GM12878 (cell line): Measurements from ENCODE around the gene PDIA4. TPM values are rescaled to one million over a fixed set of nuclear protein-coding genes. Genes with fewer than 3 reads are reported as not detected.

Experiments used
- ATAC-seq: fragments of 200-7000 bp; cut with Tn5 transposase; 3 replicates; pipeline ENCODE4 v1.9.1; 2020; ENCODE audit warnings: mild to moderate bottlenecking, moderate library complexity
- BruUV-seq: library from RNA; stranded (reverse); fragments of 400-500 nt; replicated peaks from 2 replicates; lab custom pipeline; 2021; lab: Mats Ljungman, UMichigan
- CTCF ChIA-PET: fragments of 300-600 bp; sonication (Branson Sonifier 250); formaldehyde crosslinking; extraction: SDS; loops from one replicate; lab custom pipeline; 2021; ENCODE audit warnings: inconsistent platforms; lab: Yijun Ruan, JAX
- POLR2A ChIA-PET: fragments of 350-600 bp; formaldehyde crosslinking; extraction: SDS; loops from one replicate; lab custom pipeline; 2021; ENCODE audit warnings: inconsistent platforms; lab: Charles Lee
- RAD21 ChIA-PET: fragments of 300-600 bp; sonication (Branson Sonifier 250); formaldehyde crosslinking; loops from one replicate; lab custom pipeline; 2023; ENCODE audit warnings: antibody characterized with exemption; ENCODE audit not compliant: unreplicated experiment; lab: Charles Lee
- SMC1A ChIA-PET: fragments of 300-600 bp; sonication (Branson Sonifier 250); formaldehyde crosslinking; loops from one replicate; lab custom pipeline; 2023; ENCODE audit not compliant: unreplicated experiment, uncharacterized antibody; lab: Charles Lee
- DNase-seq: peaks from one replicate; pipeline ENCODE4 v3.0.0-alpha.2; 2011; ENCODE audit warnings: low read depth, low spot score
- FAIRE-seq: peaks from 3 replicates; lab custom pipeline; 2011; peaks lifted over from hg19 to GRCh38; lab: Jason Lieb, UNC
- H2AFZ ChIP-seq: 2 replicates; pipeline ENCODE4 v1.6.0; 2011; ENCODE audit warnings: low read depth, low read length, control low read depth; ENCODE audit not compliant: control insufficient read depth
- H3K27ac ChIP-seq: 2 replicates; pipeline ENCODE4 v1.5.1; 2011; ENCODE audit warnings: control low read depth; ENCODE audit not compliant: control insufficient read depth, insufficient read depth
- H3K27me3 ChIP-seq, 2 experiments: replicated peaks in 1 of 2; 2 replicates each; pipeline versions ENCODE4 v1.6.0 to v1.6.1; 2011; ENCODE audit warnings: low read length in 1 of 2; ENCODE audit not compliant: control insufficient read depth in 2 of 2, insufficient read depth in 2 of 2
- H3K36me3 ChIP-seq, 2 experiments: 2 replicates each; pipeline ENCODE4 v1.5.1; 2011; ENCODE audit warnings: low read length in 1 of 2; ENCODE audit not compliant: control insufficient read depth in 2 of 2, insufficient read depth in 2 of 2
- H3K4me1 ChIP-seq: 2 replicates; pipeline ENCODE4 v1.6.1; 2011; ENCODE audit warnings: mild to moderate bottlenecking, low read length, moderate library complexity, mixed read lengths; ENCODE audit not compliant: control insufficient read depth, insufficient read depth
- H3K4me2 ChIP-seq: 2 replicates; pipeline ENCODE4 v1.6.0; 2011; ENCODE audit warnings: control low read depth; ENCODE audit not compliant: control insufficient read depth, insufficient read depth
- H3K4me3 ChIP-seq: fragments of 200-600 bp; sonication (generic); 2 replicates; pipeline ENCODE4 v1.5.1; 2016
- H3K79me2 ChIP-seq: 2 replicates; pipeline ENCODE4 v1.6.0; 2011; ENCODE audit warnings: low read length; ENCODE audit not compliant: control insufficient read depth, insufficient read depth
- H3K9ac ChIP-seq: 2 replicates; pipeline ENCODE4 v1.8.0; 2011; ENCODE audit warnings: low read length, control low read depth, mixed read lengths; ENCODE audit not compliant: control insufficient read depth, insufficient read depth
- H3K9me3 ChIP-seq: replicated peaks from 3 replicates; pipeline ENCODE4 v1.5.1; 2011; ENCODE audit warnings: mild to moderate bottlenecking, low read length; ENCODE audit not compliant: control insufficient read depth, insufficient read depth
- H4K20me1 ChIP-seq: 2 replicates; pipeline ENCODE4 v1.6.0; 2011; ENCODE audit not compliant: control insufficient read depth, insufficient read depth
- ATF7 ChIP-seq: fragments of 450-650 bp; IDR thresholded peaks from 2 replicates; pipeline ENCODE4 v1.6.1; 2016; ENCODE audit warnings: low read depth, mild to moderate bottlenecking
- BCL11A ChIP-seq: IDR thresholded peaks from 2 replicates; pipeline ENCODE4 v1.6.1; 2011; ENCODE audit warnings: low read depth, low read length
- E2F4 ChIP-seq: IDR thresholded peaks from 2 replicates; pipeline ENCODE4 v1.6.1; 2012; ENCODE audit warnings: low read depth, low read length, improper control_type of control experiment
- EED ChIP-seq: sonication (generic); IDR thresholded peaks from 2 replicates; pipeline ENCODE4 v1.6.1; 2016; ENCODE audit warnings: antibody characterized with exemption, low read depth
- ESRRA ChIP-seq: IDR thresholded peaks from 2 replicates; pipeline ENCODE4 v1.6.1; 2012; ENCODE audit warnings: mild to moderate bottlenecking, low read length, improper control_type of control experiment
- JUNB ChIP-seq: IDR thresholded peaks from 2 replicates; pipeline ENCODE4 v1.6.1; 2016; ENCODE audit warnings: antibody characterized with exemption, mild to moderate bottlenecking
- KAT2A ChIP-seq: conservative IDR thresholded peaks from 2 replicates; pipeline ENCODE4 v1.6.1; 2011; ENCODE audit warnings: low read depth, low read length; ENCODE audit not compliant: control insufficient read depth
- LARP7 ChIP-seq: fragments of 450-650 bp; IDR thresholded peaks from 2 replicates; pipeline ENCODE4 v1.6.1; 2017; ENCODE audit warnings: mild to moderate bottlenecking
- NFYB ChIP-seq: IDR thresholded peaks from 2 replicates; pipeline ENCODE4 v1.6.1; 2011; ENCODE audit warnings: low read depth, mild to moderate bottlenecking, low read length, improper control_type of control experiment, moderate library complexity; ENCODE audit not compliant: insufficient read depth
- RAD21 ChIP-seq: IDR thresholded peaks from 2 replicates; pipeline ENCODE4 v1.6.1; 2011; ENCODE audit warnings: mild to moderate bottlenecking, low read depth, low read length, moderate library complexity; ENCODE audit not compliant: insufficient read depth
- SREBF2 ChIP-seq: IDR thresholded peaks from 2 replicates; pipeline ENCODE4 v1.6.1; 2012; ENCODE audit warnings: mild to moderate bottlenecking, low read length
- SRF ChIP-seq, 2 experiments: IDR thresholded peaks; 2 replicates each; pipeline ENCODE4 v1.6.1; 2011; ENCODE audit warnings: low read depth in 2 of 2, low read length in 2 of 2, mild to moderate bottlenecking in 1 of 2, moderate library complexity in 1 of 2
- YBX1 ChIP-seq: fragments of 450-650 bp; IDR thresholded peaks from 2 replicates; pipeline ENCODE4 v1.6.1; 2016; ENCODE audit warnings: antibody characterized with exemption
- ZNF274 ChIP-seq: IDR thresholded peaks from one replicate; pipeline ENCODE4 v1.8.0; 2011; ENCODE audit not compliant: insufficient read length, insufficient read depth
- ZNF384 ChIP-seq: IDR thresholded peaks from 2 replicates; pipeline ENCODE4 v1.6.1; 2012; ENCODE audit warnings: low read depth, mild to moderate bottlenecking, low read length, improper control_type of control experiment, borderline replicate concordance
- WGBS: methylation state at CpG from one replicate; pipeline ENCODE4 v1.1.6; 2016; ENCODE audit warnings: low lambda C conversion rate; ENCODE audit not compliant: insufficient replicate concordance, insufficient coverage; ENCODE audit errors: missing lambda C conversion rate; 5-methylcytosine and 5-hydroxymethylcytosine counted together
- in situ Hi-C: fragments of 300-500 bp; cut with MboI; formaldehyde crosslinking; loops from 9 replicates; pipeline ENCODE4 v1.14.3; 2018; ENCODE audit warnings: mixed read lengths
- intact Hi-C: fragments of 100-400 bp; cut with micrococcal nuclease; formaldehyde crosslinking; loops from one replicate; pipeline ENCODE4 v1.14.2; 2022; ENCODE audit not compliant: unreplicated experiment
- polyA plus RNA-seq, 11 experiments: library from polyadenylated mRNA; depleted of rRNA in 4 of 11; unstranded in 6 of 11; stranded (reverse) in 5 of 11; fragments of >200 nt; fragmentation: Nextera tagmentation in 4 of 11; fragmentation: Illumina TruSeq in 1 of 11; extraction: Ambion mirVana in 4 of 11; extraction: Trizol in 1 of 11; gene quantifications; 1 replicate in 1 of 11; 2 replicates in 10 of 11; pipeline versions ENCODE4 v1.2.1 to v1.2.3, GENCODE V29; 2011 to 2016; ENCODE audit warnings: inconsistent platforms in 2 of 11, missing spikeins in 2 of 11, low read depth in 1 of 11
- total RNA-seq, 4 experiments: library from RNA; depleted of rRNA in 3 of 4; stranded (reverse); fragments of >200 nt in 3 of 4; fragmentation: Illumina TruSeq in 1 of 4; extraction: Trizol in 1 of 4; gene quantifications; 2 replicates each; pipeline versions ENCODE4 v1.2.1 to v1.2.3, GENCODE V29; 2013 to 2021

PDIA4 gene
- total and polyA plus RNA-seq, 10 of the 15 experiments (the other 5 are each of a cell fraction or from before 2014, with no cell fraction given) = 7.1 to 306 (median 106) TPM

- peak; percentile 41 for FAIRE-seq
- Histone ChIP-seq H3K9me3 (no peaks in the 10 kb centered on the region), H4K20me1 (no peaks in the 10 kb centered on the region), H3K27me3 (no peaks in the 10 kb centered on the region), H2AFZ (peak overlapping the region; percentile 7; the same call in 1 of the 2 replicates), H3K36me3 (peaks cover 5 to 13% of the 10 kb centered on the region in 2 experiments; a peak in 3 of 4 replicates), H3K4me3 (no peak overlapping the region), H3K27ac (peak overlapping the region; percentile 63; the same call in 1 of the 2 replicates), H3K4me2 (0 out of 2 replicates have a peak overlapping the region, but pooled peaks have one; percentile 9), H3K4me1 (no peaks in the 10 kb centered on the region), H3K79me2 (no peaks in the 10 kb centered on the region), H3K9ac (no peak overlapping the region)
- ChIA-PET CTCF (interaction anchor here (0.6 to 2.9 kb wide), 2 partner anchors 8 to 111 kb away, joined by 3 to 12 read pairs; no protein-coding TSS in a partner anchor), SMC1A (no interaction called here), POLR2A (no interaction called here), RAD21 (interaction anchor here (1.1 kb wide), 1 partner anchor 8 kb away, joined by 3 read pairs; no protein-coding TSS in a partner anchor)
- no TSS peak for BruUV-seq
- in situ Hi-C loops = no loop called here
- ATAC-seq = no peak
- DNase-seq = no peak
- 30% methylated on average over 3 of the region's 3 CpGs for WGBS
- intact Hi-C loops = no loop called here
- no peak for TF ChIP-seq KAT2A
- no peak for TF ChIP-seq NFYB
- 0 out of 2 replicates have a peak, but pooled peaks have one; percentile 18 for TF ChIP-seq ZNF384
- no peak for TF ChIP-seq ATF7
- no peak for TF ChIP-seq BCL11A
- no peak for TF ChIP-seq LARP7
Measured at GRCh38 chr7:149074116-149074885, 46.0 kb upstream of the PDIA4 start.

GRCh38 chr7:149072438-149072775 lies 44.1 kb upstream of the PDIA4 start:
- FAIRE-seq = no peak
- no peak overlapping the region for H3K9ac ChIP-seq

More at GRCh38 chr7:149072438-149072775, 44.1 kb upstream of the PDIA4 start:
- ChIA-PET SMC1A (no interaction called here), CTCF (interaction anchor here (1.1 kb wide), 1 partner anchor 67 kb away, joined by 4 read pairs; no protein-coding TSS in a partner anchor), POLR2A (no interaction called here), RAD21 (no interaction called here)
- Histone ChIP-seq H3K27me3 (no peaks in the 10 kb centered on the region), H3K4me2 (no peak overlapping the region), H4K20me1 (no peaks in the 10 kb centered on the region), H3K79me2 (no peaks in the 10 kb centered on the region), H3K36me3 (peaks cover 5 to 13% of the 10 kb centered on the region in 2 experiments; a peak in 3 of 4 replicates), H2AFZ (no peak overlapping the region), H3K9me3 (no peaks in the 10 kb centered on the region), H3K4me3 (no peak overlapping the region), H3K27ac (no peak overlapping the region), H3K4me1 (no peaks in the 10 kb centered on the region)
- no peak for DNase-seq
- 86% methylated on average over 4 of the region's 4 CpGs for WGBS
- TF ChIP-seq ESRRA = no peak
- no peak for TF ChIP-seq EED
- TF ChIP-seq ZNF274 = no peak
- no peak for TF ChIP-seq SRF (IDR thresholded peaks at IDR 0.05; ENCODE audit: low read depth in 2 of 2, low read length in 2 of 2)
- no peak for TF ChIP-seq YBX1
- TF ChIP-seq RAD21 = no peak
- no peak for TF ChIP-seq SREBF2
- TF ChIP-seq E2F4 = no peak
- TF ChIP-seq ATF7 = no peak
- no peak for TF ChIP-seq JUNB
- in situ Hi-C loops = no loop called here
- intact Hi-C loops = no loop called here
- ATAC-seq = no peak
- no TSS peak for BruUV-seq
